WTC11 (cell line): ENCODE results near the gene RBM20. TPM values are rescaled to one million over a fixed set of nuclear protein-coding genes. Genes with fewer than 3 reads are reported as not detected.

Experiments used
- ATAC-seq: fragments of 200-7000 bp; cut with Tn5 transposase; 2 replicates; pipeline ENCODE4 v1.10.0; 2021; ENCODE audit warnings: mild to moderate bottlenecking, moderate library complexity
- CTCF ChIA-PET: fragments of 300-600 bp; sonication (Branson Sonifier 250); formaldehyde crosslinking; loops from one replicate; lab custom pipeline; 2021; ENCODE audit warnings: antibody characterized with exemption; lab: Charles Lee
- POLR2A ChIA-PET: fragments of 350-600 bp; sonication (Branson Sonifier 250); formaldehyde crosslinking; loops from one replicate; lab custom pipeline; 2021; ENCODE audit warnings: antibody characterized with exemption; lab: Charles Lee
- DNase-seq: peaks from one replicate; pipeline ENCODE4 v3.0.0; 2021; ENCODE audit warnings: low spot score
- H3K27ac Mint-ChIP-seq: 2 replicates; pipeline ENCODE4 v1.8.0; 2021; ENCODE audit warnings: mixed read lengths
- H3K27me3 Mint-ChIP-seq: 2 replicates; pipeline ENCODE4 v1.8.0; 2021; ENCODE audit warnings: low read depth, mild to moderate bottlenecking, moderate library complexity, mixed read lengths
- H3K36me3 Mint-ChIP-seq: 2 replicates; pipeline ENCODE4 v1.8.0; 2021; ENCODE audit warnings: mixed read lengths
- H3K4me1 Mint-ChIP-seq: 2 replicates; pipeline ENCODE4 v1.8.0; 2022; ENCODE audit warnings: mixed read lengths
- H3K4me3 Mint-ChIP-seq: 2 replicates; pipeline ENCODE4 v1.8.0; 2021; ENCODE audit warnings: mild to moderate bottlenecking, moderate library complexity, mixed read lengths
- H3K9me3 Mint-ChIP-seq: 2 replicates; pipeline ENCODE4 v1.8.0; 2021; ENCODE audit warnings: mixed read lengths
- ARID4B ChIP-seq: sonication (generic); formaldehyde crosslinking; IDR thresholded peaks from 2 replicates; pipeline ENCODE4 v1.8.0; 2023; ENCODE audit warnings: missing genetic modification reagents, mild to moderate bottlenecking, borderline replicate concordance
- ATF3 ChIP-seq: sonication (generic); formaldehyde crosslinking; conservative IDR thresholded peaks from 2 replicates; pipeline ENCODE4 v1.8.1; 2022; ENCODE audit warnings: mild to moderate bottlenecking, missing genetic modification reagents
- CREB1 ChIP-seq: sonication (generic); formaldehyde crosslinking; IDR thresholded peaks from 2 replicates; pipeline ENCODE4 v1.8.0; 2023; ENCODE audit warnings: mild to moderate bottlenecking, missing genetic modification reagents
- E2F5 ChIP-seq: sonication (generic); formaldehyde crosslinking; IDR thresholded peaks from 2 replicates; pipeline ENCODE4 v1.8.1; 2022; ENCODE audit warnings: mild to moderate bottlenecking, moderate library complexity, missing genetic modification reagents
- FOXJ3 ChIP-seq: sonication (generic); formaldehyde crosslinking; IDR thresholded peaks from 2 replicates; pipeline ENCODE4 v1.9.0; 2021; ENCODE audit warnings: missing genetic modification reagents, mild to moderate bottlenecking, borderline replicate concordance
- JAZF1 ChIP-seq: fragments of 250-450 bp; sonication (Bioruptor Pico); IDR thresholded peaks from 2 replicates; pipeline ENCODE4 v1.9.0; 2021; ENCODE audit warnings: moderate library complexity, mild to moderate bottlenecking, inconsistent platforms
- MAX ChIP-seq: sonication (generic); formaldehyde crosslinking; IDR thresholded peaks from 2 replicates; pipeline ENCODE4 v1.8.0; 2022; ENCODE audit warnings: mild to moderate bottlenecking, missing genetic modification reagents
- PREB ChIP-seq: sonication (generic); formaldehyde crosslinking; IDR thresholded peaks from 2 replicates; pipeline ENCODE4 v1.8.1; 2022; ENCODE audit warnings: mild to moderate bottlenecking, missing genetic modification reagents, moderate library complexity, borderline replicate concordance
- SMAD4 ChIP-seq: sonication (generic); formaldehyde crosslinking; IDR thresholded peaks from 2 replicates; pipeline ENCODE4 v1.8.0; 2022; ENCODE audit warnings: mild to moderate bottlenecking, missing genetic modification reagents
- ZNF281 ChIP-seq: sonication (generic); formaldehyde crosslinking; IDR thresholded peaks from 2 replicates; pipeline ENCODE4 v1.8.0; 2023; ENCODE audit warnings: mild to moderate bottlenecking, missing genetic modification reagents
- ZSCAN18 ChIP-seq: fragments of 250-450 bp; sonication (Bioruptor Pico); IDR thresholded peaks from 2 replicates; pipeline ENCODE4 v2.1.2; 2022; ENCODE audit warnings: mild to moderate bottlenecking, moderate library complexity
- total RNA-seq: library from RNA; stranded (reverse); gene quantifications from 3 replicates; pipeline ENCODE4 v1.2.3, GENCODE V29; 2021

RBM20 gene
- total RNA-seq, 1 experiment from 2014 or later: 0.52 TPM

GRCh38 chr10:110811791-110812581, 167.8 kb downstream of the RBM20 start:
- Mint-ChIP-seq H3K9me3 (no peaks in the 10 kb centered on the region), H3K4me1 (0 out of 2 replicates have a peak, but pooled peaks cover 4% of the 10 kb centered on the region), H3K4me3 (no peak overlapping the region), H3K27ac (no peak overlapping the region), H3K27me3 (no peaks in the 10 kb centered on the region), H3K36me3 (no peaks in the 10 kb centered on the region)
- POLR2A ChIA-PET: no interaction called here
- CTCF ChIA-PET: no interaction called here
- ATAC-seq: no peak
- DNase-seq: no peak
- TF ChIP-seq FOXJ3 (CRISPR knock-in tag) (no peak), E2F5 (CRISPR knock-in tag) (no peak), ZSCAN18 (no peak), ATF3 (CRISPR knock-in tag) (no peak), JAZF1 (CRISPR knock-in tag) (no peak), CREB1 (CRISPR knock-in tag) (no peak), ZNF281 (CRISPR knock-in tag) (no peak), ARID4B (CRISPR knock-in tag) (no peak), SMAD4 (CRISPR knock-in tag) (no peak), MAX (no peak)

GRCh38 chr10:110812583-110812982, 168.4 kb downstream of the RBM20 start:
- DNase-seq: no peak
- Mint-ChIP-seq H3K36me3 (no peaks in the 10 kb centered on the region), H3K27ac (no peak overlapping the region), H3K4me1 (0 out of 2 replicates have a peak, but pooled peaks cover 4% of the 10 kb centered on the region), H3K9me3 (no peaks in the 10 kb centered on the region), H3K27me3 (no peaks in the 10 kb centered on the region), H3K4me3 (no peak overlapping the region)
- no peak for ATAC-seq
- no peak for TF ChIP-seq PREB (CRISPR knock-in tag)
- CTCF ChIA-PET: no interaction called here
- POLR2A ChIA-PET: no interaction called here
